ENCODE data around the gene NUP205.
A peak's percentile ranks its signal among the peaks of the same experiment; 100 is the strongest.

Gene NUP205

GRCh38 chr7:135673360-135673706 lies 115.6 kb downstream of the NUP205 start:
- H3K4me3 Mint-ChIP-seq: no peak overlapping the region
- H3K27me3 Mint-ChIP-seq (ENCODE audit: low read depth): no peaks in the 10 kb centered on the region
- peaks cover 28% of the 10 kb centered on the region for H3K36me3 Mint-ChIP-seq (ENCODE audit: low read depth)
- peaks cover 24% of the 10 kb centered on the region for H3K4me1 Mint-ChIP-seq
- TF ChIP-seq CTCF (IDR thresholded peaks at IDR 0.05; ENCODE audit: unreplicated experiment in 3 of 3): no peak
- no peaks in the 10 kb centered on the region for H3K9me3 Mint-ChIP-seq
- peak overlapping the region; percentile 35 to 53 (median 43) for H3K27ac Mint-ChIP-seq

GRCh38 chr7:135678612-135679575 lies 121.2 kb downstream of the NUP205 start:
- H3K36me3 Mint-ChIP-seq (ENCODE audit: low read depth): peaks cover 17% of the 10 kb centered on the region
- H3K4me3 Mint-ChIP-seq: no peak overlapping the region
- peaks cover 18% of the 10 kb centered on the region for H3K4me1 Mint-ChIP-seq
- H3K27me3 Mint-ChIP-seq (ENCODE audit: low read depth): no peaks in the 10 kb centered on the region
- no peak for TF ChIP-seq CTCF (IDR thresholded peaks at IDR 0.05; ENCODE audit: unreplicated experiment in 3 of 3)
- no peak overlapping the region for H3K27ac Mint-ChIP-seq
- H3K9me3 Mint-ChIP-seq: no peaks in the 10 kb centered on the region

- H3K4me3 Mint-ChIP-seq: no peak overlapping the region
- H3K9me3 Mint-ChIP-seq: no peaks in the 10 kb centered on the region
- no peaks in the 10 kb centered on the region for H3K27me3 Mint-ChIP-seq (ENCODE audit: low read depth)
These were observed 124.0 kb downstream of the NUP205 start for GRCh38 chr7:135681762-135682161.

GRCh38 chr7:135682191-135682590 lies 124.5 kb downstream of the NUP205 start:
- Mint-ChIP-seq H3K9me3 (no peaks in the 10 kb centered on the region), H3K4me1 (peaks cover 23% of the 10 kb centered on the region), H3K4me3 (no peak overlapping the region), H3K27ac (no peak overlapping the region), H3K36me3 (ENCODE audit: low read depth) (peaks cover 13% of the 10 kb centered on the region), H3K27me3 (ENCODE audit: low read depth) (no peaks in the 10 kb centered on the region)
- TF ChIP-seq CTCF (IDR thresholded peaks at IDR 0.05; ENCODE audit: unreplicated experiment in 3 of 3): no peak

More at GRCh38 chr7:135681762-135682161, 124.0 kb downstream of the NUP205 start:
- H3K36me3 Mint-ChIP-seq (ENCODE audit: low read depth): peaks cover 11% of the 10 kb centered on the region
- no peak for TF ChIP-seq CTCF (IDR thresholded peaks at IDR 0.05; ENCODE audit: unreplicated experiment in 3 of 3)
- H3K27ac Mint-ChIP-seq: no peak overlapping the region
- H3K4me1 Mint-ChIP-seq: peaks cover 23% of the 10 kb centered on the region

GRCh38 chr7:135683609-135684008 lies 125.9 kb downstream of the NUP205 start:
- no peaks in the 10 kb centered on the region for H3K9me3 Mint-ChIP-seq
- no peak overlapping the region for H3K27ac Mint-ChIP-seq
- no peaks in the 10 kb centered on the region for H3K27me3 Mint-ChIP-seq (ENCODE audit: low read depth)
- peaks cover 13% of the 10 kb centered on the region for H3K36me3 Mint-ChIP-seq (ENCODE audit: low read depth)
- H3K4me1 Mint-ChIP-seq: peaks cover 15% of the 10 kb centered on the region
- H3K4me3 Mint-ChIP-seq: no peak overlapping the region
- no peak for TF ChIP-seq CTCF (IDR thresholded peaks at IDR 0.05; ENCODE audit: unreplicated experiment in 3 of 3)

GRCh38 chr7:135684136-135684535 lies 126.4 kb downstream of the NUP205 start:
- Mint-ChIP-seq H3K27ac (peak overlapping the region in 1 of 3 experiments; percentile 39), H3K4me1 (peaks cover 11% of the 10 kb centered on the region), H3K9me3 (no peaks in the 10 kb centered on the region), H3K36me3 (ENCODE audit: low read depth) (peaks cover 15% of the 10 kb centered on the region), H3K4me3 (no peak overlapping the region), H3K27me3 (ENCODE audit: low read depth) (no peaks in the 10 kb centered on the region)
- no peak for TF ChIP-seq CTCF (IDR thresholded peaks at IDR 0.05; ENCODE audit: unreplicated experiment in 3 of 3)

Data from nephron (organoid).